Progenitor cell of endocrine pancreas (in vitro differentiated cells): Measurements from ENCODE around the gene SPNS2. TPM values are rescaled to one million over a fixed set of nuclear protein-coding genes. Genes with fewer than 3 reads are reported as not detected.

Source experiments
- DNase-seq: peaks from one replicate; pipeline ENCODE4 v3.0.0; 2021; ENCODE audit warnings: low spot score; ENCODE audit not compliant: unreplicated experiment
- H3K27ac Mint-ChIP-seq: 2 replicates; pipeline ENCODE4 v1.8.0; 2021; ENCODE audit warnings: mild to moderate bottlenecking, moderate library complexity, mixed read lengths
- H3K27me3 Mint-ChIP-seq: 2 replicates; pipeline ENCODE4 v1.8.0; 2021; ENCODE audit warnings: mixed read lengths
- H3K36me3 Mint-ChIP-seq: 2 replicates; pipeline ENCODE4 v1.8.0; 2022; ENCODE audit warnings: mixed read lengths; ENCODE audit not compliant: insufficient read depth
- H3K4me1 Mint-ChIP-seq: 2 replicates; pipeline ENCODE4 v1.8.0; 2021; ENCODE audit warnings: low read depth, mixed read lengths
- H3K4me3 Mint-ChIP-seq: 2 replicates; pipeline ENCODE4 v1.8.0; 2021; ENCODE audit warnings: low read depth, mild to moderate bottlenecking, moderate library complexity, mixed read lengths
- H3K9me3 Mint-ChIP-seq: 2 replicates; pipeline ENCODE4 v1.8.0; 2021; ENCODE audit warnings: low read depth, mixed read lengths
- total RNA-seq: library from RNA; stranded (reverse); gene quantifications from 2 replicates; pipeline ENCODE4 v1.2.1, GENCODE V29; 2021
- TF ChIP-seq, protein P1 (sequence below): fragments of 200-600 bp; sonication (generic); IDR thresholded peaks from one replicate; pipeline ENCODE4 v1.5.0; 2021; ENCODE audit warnings: antibody characterized with exemption, mild to moderate bottlenecking; ENCODE audit not compliant: unreplicated experiment

Gene SPNS2
- total RNA-seq, 1 donor from 2014 or later, result 0.60 TPM

DNA sequence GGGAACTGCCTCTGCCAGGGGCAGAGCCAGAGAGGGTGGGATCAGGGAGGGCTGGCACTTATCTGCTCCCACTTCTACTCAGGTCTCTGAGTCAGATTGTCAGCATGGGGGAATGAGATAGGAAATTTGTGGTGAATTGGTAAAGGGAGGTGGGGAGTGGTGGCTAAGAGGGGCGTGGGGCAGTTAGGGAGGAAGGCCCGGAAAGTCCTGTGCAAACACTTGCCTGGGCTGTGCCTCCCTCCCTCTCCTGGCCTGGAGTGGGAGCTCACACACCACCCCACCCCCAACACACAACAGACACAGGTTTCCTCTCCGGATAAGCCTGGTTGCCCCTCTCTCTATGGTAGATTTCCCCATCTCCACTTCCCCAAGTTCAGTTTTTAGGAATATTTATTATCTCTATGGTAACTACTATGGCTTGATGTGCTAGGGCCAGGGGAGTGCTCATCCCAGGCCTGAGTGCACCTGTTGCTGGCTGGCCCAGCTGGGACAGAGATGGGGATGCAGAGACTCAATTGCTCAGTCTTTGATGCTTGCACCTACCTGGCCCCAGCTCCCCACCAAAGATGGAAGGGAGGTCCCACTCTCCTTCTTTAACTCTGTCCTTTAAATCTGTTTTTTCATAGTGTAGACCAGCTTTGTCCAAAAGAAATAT lies 2.7 kb downstream of the SPNS2 start:
- Mint-ChIP-seq H3K36me3 (no peaks in the 10 kb centered on the region), H3K4me1 (peaks cover 13% of the 10 kb centered on the region), H3K27ac (no peak overlapping the region)

DNA sequence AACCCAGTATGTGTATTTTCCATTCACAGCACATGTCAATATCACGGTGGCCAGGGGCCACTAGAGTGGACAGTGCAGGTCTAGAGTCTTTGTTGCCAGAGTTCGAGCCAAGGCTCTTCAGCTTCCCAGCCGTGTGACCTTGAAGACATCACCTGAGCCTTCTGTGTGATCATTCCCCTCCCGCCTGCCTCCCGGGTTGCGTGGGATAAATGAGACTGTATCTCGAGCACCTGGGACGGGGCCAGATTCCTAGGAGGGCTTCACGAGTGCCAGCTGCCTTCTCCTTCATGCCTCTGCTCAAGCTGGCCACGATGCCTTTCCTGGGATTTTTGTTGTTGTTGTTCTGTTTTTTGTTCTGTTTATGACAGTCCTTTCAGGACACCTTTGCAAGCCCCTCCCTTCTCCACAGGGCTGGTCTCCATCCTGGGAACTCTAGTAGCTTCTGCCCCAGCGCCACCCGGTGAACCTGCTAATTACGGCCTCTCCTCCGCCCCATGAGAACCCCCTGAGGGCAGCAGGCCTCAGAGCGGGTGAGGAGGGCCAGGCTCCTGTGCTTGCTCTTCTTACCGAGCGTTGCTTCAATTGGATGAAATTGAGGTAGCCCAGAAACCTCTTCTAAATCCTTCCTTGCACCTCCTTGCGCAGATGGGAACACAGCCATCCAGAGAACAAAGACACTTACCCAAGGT lies 3.9 kb downstream of the SPNS2 start:
- Mint-ChIP-seq H3K36me3 (no peaks in the 10 kb centered on the region), H3K9me3 (no peaks in the 10 kb centered on the region), H3K4me1 (peaks cover 13% of the 10 kb centered on the region), H3K27ac (no peak overlapping the region), H3K4me3 (no peak overlapping the region), H3K27me3 (peaks cover 49% of the 10 kb centered on the region)
- no peak for DNase-seq
- TF ChIP-seq, protein P1, sequence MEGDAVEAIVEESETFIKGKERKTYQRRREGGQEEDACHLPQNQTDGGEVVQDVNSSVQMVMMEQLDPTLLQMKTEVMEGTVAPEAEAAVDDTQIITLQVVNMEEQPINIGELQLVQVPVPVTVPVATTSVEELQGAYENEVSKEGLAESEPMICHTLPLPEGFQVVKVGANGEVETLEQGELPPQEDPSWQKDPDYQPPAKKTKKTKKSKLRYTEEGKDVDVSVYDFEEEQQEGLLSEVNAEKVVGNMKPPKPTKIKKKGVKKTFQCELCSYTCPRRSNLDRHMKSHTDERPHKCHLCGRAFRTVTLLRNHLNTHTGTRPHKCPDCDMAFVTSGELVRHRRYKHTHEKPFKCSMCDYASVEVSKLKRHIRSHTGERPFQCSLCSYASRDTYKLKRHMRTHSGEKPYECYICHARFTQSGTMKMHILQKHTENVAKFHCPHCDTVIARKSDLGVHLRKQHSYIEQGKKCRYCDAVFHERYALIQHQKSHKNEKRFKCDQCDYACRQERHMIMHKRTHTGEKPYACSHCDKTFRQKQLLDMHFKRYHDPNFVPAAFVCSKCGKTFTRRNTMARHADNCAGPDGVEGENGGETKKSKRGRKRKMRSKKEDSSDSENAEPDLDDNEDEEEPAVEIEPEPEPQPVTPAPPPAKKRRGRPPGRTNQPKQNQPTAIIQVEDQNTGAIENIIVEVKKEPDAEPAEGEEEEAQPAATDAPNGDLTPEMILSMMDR, result no peak

More for the DNA sequence above, 2.7 kb downstream of the SPNS2 start:
- Mint-ChIP-seq H3K4me3 (no peak overlapping the region), H3K27me3 (peaks cover 61% of the 10 kb centered on the region), H3K9me3 (no peaks in the 10 kb centered on the region)
- DNase-seq, result no peak
- TF ChIP-seq, protein P1, result no peak

DNA sequence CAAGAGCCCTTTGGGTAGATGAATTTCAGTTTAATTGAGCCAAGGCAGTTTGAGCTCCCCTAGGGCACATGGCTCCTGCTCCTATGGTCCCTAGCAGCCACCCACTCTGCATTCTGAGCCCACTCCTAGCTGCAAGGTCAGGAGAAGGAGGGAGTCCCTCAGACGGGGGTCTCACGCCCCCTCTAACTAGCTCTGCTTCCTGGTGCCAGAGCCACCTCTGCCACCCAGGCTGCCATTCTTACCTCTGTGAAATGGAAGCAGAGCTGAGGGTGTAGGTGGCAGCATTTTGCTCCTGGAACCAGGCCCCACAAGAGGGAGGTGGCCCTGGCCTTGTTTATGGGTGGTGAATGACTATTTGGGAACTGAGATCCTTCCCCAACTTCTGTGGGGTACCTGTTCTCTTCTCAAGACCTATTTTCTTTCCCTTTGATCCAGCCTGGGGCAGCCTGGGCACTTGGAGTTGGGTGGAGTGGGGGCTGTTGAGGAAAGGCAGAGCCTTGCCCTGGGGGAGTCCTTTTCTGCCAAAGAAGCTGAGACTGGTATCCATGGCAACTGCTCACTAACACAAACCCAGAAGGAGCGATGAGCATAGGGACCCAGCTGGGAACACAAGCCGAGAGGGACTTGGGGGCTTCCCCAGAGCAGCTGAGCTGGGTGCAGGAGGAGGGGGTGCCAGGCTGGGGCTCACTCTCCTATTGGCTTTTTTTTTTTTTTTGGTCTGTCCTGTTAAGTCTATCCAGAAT lies 4.8 kb downstream of the SPNS2 start:
- TF ChIP-seq, protein P1, result no peak
- DNase-seq, result no peak
- Mint-ChIP-seq H3K36me3 (no peaks in the 10 kb centered on the region), H3K9me3 (no peaks in the 10 kb centered on the region), H3K4me1 (peaks cover 13% of the 10 kb centered on the region), H3K27ac (no peak overlapping the region), H3K4me3 (no peak overlapping the region), H3K27me3 (peaks cover 43% of the 10 kb centered on the region)

DNA sequence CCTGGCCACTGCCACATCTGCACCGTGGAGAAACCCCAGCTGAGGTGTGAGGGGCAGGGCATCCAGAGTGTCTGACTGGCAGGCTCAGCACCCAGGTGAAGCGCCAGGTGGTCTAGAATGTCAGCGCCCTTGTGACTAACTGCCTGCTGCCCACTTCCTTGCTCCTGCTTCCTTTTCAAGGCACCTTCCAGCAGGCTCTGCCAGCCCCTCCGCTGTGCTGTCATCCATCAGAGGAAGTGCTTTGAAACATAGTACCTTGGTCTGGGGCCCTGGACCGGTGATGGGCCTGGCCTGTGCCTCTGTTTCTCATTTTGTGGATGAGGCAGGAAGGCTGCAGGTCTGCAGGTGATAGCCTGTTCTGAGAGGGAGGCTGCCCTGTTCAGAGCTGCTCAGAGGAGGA lies 5.5 kb downstream of the SPNS2 start:
- DNase-seq, result no peak
- Mint-ChIP-seq H3K27me3 (peaks cover 43% of the 10 kb centered on the region), H3K9me3 (no peaks in the 10 kb centered on the region), H3K27ac (no peak overlapping the region), H3K36me3 (no peaks in the 10 kb centered on the region), H3K4me1 (peaks cover 13% of the 10 kb centered on the region), H3K4me3 (no peak overlapping the region)
- TF ChIP-seq, protein P1, result no peak

DNA sequence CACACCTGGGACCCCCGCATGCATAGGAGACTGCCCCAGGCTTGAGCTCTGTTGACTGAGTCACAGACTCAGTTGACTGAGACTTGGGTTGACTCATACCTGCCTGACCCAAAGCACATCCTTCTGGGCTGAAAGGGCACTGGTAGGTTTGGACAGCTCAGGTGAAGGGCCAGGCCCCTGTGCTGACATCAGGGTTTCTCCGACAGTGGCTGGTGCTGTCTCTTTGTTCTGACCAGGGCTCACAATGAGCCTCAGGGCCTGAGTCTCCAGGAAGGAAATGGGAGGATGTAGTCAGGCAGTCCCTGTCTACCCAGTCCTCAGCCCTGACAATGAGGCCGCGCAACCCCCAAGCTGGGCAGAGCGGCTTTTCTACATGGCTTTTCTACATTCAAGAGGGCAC lies 6.5 kb downstream of the SPNS2 start:
- TF ChIP-seq, protein P1, result no peak
- Mint-ChIP-seq H3K4me3 (no peak overlapping the region), H3K9me3 (no peaks in the 10 kb centered on the region), H3K27me3 (peaks cover 35% of the 10 kb centered on the region), H3K27ac (no peak overlapping the region), H3K4me1 (peaks cover 6% of the 10 kb centered on the region), H3K36me3 (no peaks in the 10 kb centered on the region)
- DNase-seq, result no peak
